ENCODE results near the gene LDLRAD3.

DNA sequence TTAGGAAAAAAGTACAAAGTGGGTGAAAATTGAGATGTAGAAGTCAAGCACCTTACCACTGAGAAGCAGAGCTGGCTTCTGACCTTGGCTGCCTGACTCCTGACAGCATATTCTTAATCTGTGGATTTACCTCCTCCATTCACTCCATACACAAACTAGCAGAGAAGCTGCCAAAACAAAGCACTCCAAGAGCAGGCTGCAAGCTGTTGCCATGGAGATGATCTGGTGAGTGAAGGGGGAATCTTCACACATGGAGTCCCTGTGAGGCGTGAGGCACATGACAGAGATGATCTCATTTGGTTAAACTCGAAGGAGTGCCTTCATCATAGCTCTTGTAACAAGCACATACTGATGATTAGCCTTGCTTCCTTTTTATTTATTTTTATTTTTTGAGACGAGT, 329.2 kb downstream of the LDLRAD3 start:
- TF ChIP-seq, protein P1, sequence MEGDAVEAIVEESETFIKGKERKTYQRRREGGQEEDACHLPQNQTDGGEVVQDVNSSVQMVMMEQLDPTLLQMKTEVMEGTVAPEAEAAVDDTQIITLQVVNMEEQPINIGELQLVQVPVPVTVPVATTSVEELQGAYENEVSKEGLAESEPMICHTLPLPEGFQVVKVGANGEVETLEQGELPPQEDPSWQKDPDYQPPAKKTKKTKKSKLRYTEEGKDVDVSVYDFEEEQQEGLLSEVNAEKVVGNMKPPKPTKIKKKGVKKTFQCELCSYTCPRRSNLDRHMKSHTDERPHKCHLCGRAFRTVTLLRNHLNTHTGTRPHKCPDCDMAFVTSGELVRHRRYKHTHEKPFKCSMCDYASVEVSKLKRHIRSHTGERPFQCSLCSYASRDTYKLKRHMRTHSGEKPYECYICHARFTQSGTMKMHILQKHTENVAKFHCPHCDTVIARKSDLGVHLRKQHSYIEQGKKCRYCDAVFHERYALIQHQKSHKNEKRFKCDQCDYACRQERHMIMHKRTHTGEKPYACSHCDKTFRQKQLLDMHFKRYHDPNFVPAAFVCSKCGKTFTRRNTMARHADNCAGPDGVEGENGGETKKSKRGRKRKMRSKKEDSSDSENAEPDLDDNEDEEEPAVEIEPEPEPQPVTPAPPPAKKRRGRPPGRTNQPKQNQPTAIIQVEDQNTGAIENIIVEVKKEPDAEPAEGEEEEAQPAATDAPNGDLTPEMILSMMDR (conservative IDR thresholded peaks at IDR 0.05; ENCODE audit: low read length): no peak
- no peak for TF ChIP-seq EZH2phosphoT487 (IDR thresholded peaks at IDR 0.05; ENCODE audit: borderline replicate concordance, low read depth, low read length)
